ENCODE results near the gene HNRNPA3. TPM values are rescaled to one million over a fixed set of nuclear protein-coding genes. Genes with fewer than 3 reads are reported as not detected.
"Not testable (repeated sequence)": the region's sequence is repeated elsewhere in the genome, so short reads cannot be mapped to it uniquely, and the experiment has no call there.

Gene HNRNPA3
- total RNA-seq, 2 experiments from 2014 or later, result 303 to 311 TPM

DNA sequence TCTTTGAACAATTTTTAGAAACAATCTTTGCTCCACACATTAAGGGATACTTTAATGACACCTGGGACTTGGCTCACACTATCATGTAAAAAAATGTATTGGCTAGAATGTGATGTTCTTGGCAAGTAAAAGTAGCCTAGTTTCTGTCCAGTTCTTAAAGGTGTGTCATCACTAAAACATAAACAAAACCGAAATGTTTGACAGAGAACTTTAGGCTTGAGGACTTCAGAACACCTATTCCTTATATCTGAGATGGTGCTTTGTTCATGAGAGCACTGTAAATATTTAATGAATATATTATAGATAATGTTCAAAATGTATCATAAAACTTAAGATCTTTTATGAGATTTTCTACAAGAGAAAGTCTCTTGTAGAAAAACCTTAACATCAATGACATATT, 19.8 kb upstream of the HNRNPA3 start:
- intact Hi-C loops (cut with micrococcal nuclease), result loop anchor here (2.0 kb wide), 1 partner anchor 26 kb away; no protein-coding TSS in a partner anchor
- DNase-seq, result no peak
- ChIA-PET CTCF (no interaction called here), POLR2A (no interaction called here)
- Mint-ChIP-seq H3K4me1 (ENCODE audit: low read depth) (peaks cover 4% of the 10 kb centered on the region), H3K4me3 (no peak overlapping the region), H3K9me3 (no peaks in the 10 kb centered on the region), H3K27ac (no peak overlapping the region), H3K27me3 (no peaks in the 10 kb centered on the region), H3K36me3 (no peaks in the 10 kb centered on the region)

DNA sequence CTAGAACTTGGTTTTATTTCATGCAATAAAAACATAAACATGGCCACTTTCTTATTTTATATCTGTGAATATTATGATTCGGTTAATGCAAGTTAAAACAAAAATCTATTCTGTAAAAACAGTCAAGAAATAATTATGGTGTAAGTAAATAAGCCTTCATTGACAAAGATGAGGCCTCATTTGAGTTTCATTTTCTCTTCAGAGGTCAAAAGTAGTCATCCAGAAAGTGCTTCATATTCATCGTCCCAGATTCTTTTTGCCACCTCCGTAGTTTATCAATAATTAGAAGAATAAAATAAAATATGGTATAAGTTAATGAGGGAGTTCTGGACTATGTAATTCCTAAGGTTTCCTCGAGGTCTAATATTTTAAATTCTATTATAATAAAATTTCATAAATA, 19.4 kb upstream of the HNRNPA3 start:
- H3K4me3 Mint-ChIP-seq, result no peak overlapping the region
- peaks cover 4% of the 10 kb centered on the region for H3K4me1 Mint-ChIP-seq (ENCODE audit: low read depth)
- H3K27ac Mint-ChIP-seq, result no peak overlapping the region
- POLR2A ChIA-PET, result interaction anchor here (1.4 kb wide), 1 partner anchor 72 kb away, joined by 5 read pairs; the partner anchor contains the start of gene NFE2L2
- DNase-seq, result no peak
- H3K36me3 Mint-ChIP-seq, result no peaks in the 10 kb centered on the region
- CTCF ChIA-PET, result interaction anchor here (0.9 to 3.4 kb wide), 2 partner anchors 28 to 102 kb away, joined by 4 to 25 read pairs; no protein-coding TSS in a partner anchor
- H3K27me3 Mint-ChIP-seq, result no peaks in the 10 kb centered on the region
- H3K9me3 Mint-ChIP-seq, result no peaks in the 10 kb centered on the region
- intact Hi-C loops (cut with micrococcal nuclease), result loop anchor here (2.0 kb wide), 1 partner anchor 26 kb away; no protein-coding TSS in a partner anchor

DNA sequence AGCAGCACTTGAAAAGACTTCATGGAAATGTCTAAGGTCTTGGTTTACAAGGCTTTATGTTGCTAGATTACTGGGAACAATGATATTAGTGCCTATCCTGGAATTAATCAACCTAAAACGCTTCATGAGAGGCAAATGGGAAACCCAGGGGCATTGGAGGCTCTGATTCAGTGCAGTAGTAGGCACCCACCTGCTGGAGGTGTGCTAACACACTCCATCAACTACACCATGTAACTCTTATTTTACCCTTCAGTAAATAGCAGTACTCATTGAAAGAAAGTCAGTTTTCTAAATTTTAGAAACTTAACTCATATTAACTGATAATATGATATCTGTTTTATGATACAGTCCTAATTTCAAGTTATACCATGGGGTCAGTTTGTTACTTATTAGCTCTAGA, 17.4 kb upstream of the HNRNPA3 start:
- ChIA-PET POLR2A (interaction anchor here (0.6 kb wide), 1 partner anchor 557 kb away, joined by 4 read pairs; no protein-coding TSS in a partner anchor), CTCF (interaction anchor here (3.4 kb wide), 1 partner anchor 30 kb away, joined by 25 read pairs; no protein-coding TSS in a partner anchor)
- Mint-ChIP-seq H3K9me3 (no peaks in the 10 kb centered on the region), H3K4me3 (no peak overlapping the region), H3K27ac (no peak overlapping the region), H3K27me3 (no peaks in the 10 kb centered on the region), H3K36me3 (no peaks in the 10 kb centered on the region), H3K4me1 (ENCODE audit: low read depth) (peaks cover 4% of the 10 kb centered on the region)
- DNase-seq, result no peak
- intact Hi-C loops (cut with micrococcal nuclease), result no loop called here

DNA sequence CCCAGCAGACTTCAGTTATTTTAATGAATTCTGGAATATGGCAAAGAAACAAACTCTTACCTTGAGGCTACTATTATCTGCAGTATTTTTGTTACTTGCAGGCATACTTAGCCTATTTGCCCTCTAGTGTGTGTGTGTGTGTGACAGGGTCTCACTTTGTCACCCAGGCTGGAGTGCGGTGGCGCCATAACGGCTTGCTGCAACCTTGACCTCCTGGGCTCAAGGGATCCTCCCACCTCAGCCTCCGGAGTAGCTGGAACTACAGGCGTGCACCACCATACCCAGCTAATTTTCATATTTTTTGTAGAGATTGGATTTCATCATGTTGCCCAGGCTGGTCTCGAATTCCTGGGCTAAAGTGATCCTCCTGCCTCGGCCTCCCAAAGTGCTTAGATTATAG, 12.2 kb upstream of the HNRNPA3 start:
- POLR2A ChIA-PET; H3K27me3 Mint-ChIP-seq; DNase-seq; intact Hi-C loops (cut with micrococcal nuclease); H3K4me3 Mint-ChIP-seq; H3K4me1 Mint-ChIP-seq (ENCODE audit: low read depth); H3K9me3 Mint-ChIP-seq; H3K36me3 Mint-ChIP-seq; H3K27ac Mint-ChIP-seq: not testable (repeated sequence)
- CTCF ChIA-PET, result interaction anchor here (1.4 to 4.4 kb wide), 3 partner anchors 11 to 52 kb away, joined by 4 to 33 read pairs (median 5); no protein-coding TSS in a partner anchor

- H3K27ac Mint-ChIP-seq, result no peak overlapping the region
- no peak for DNase-seq
- H3K27me3 Mint-ChIP-seq, result no peaks in the 10 kb centered on the region
- peaks cover 6% of the 10 kb centered on the region for H3K4me1 Mint-ChIP-seq (ENCODE audit: low read depth)
- no peaks in the 10 kb centered on the region for H3K36me3 Mint-ChIP-seq
- intact Hi-C loops (cut with micrococcal nuclease), result no loop called here
- H3K4me3 Mint-ChIP-seq, result no peak overlapping the region
- no peaks in the 10 kb centered on the region for H3K9me3 Mint-ChIP-seq
- POLR2A ChIA-PET, result interaction anchor here (2.5 kb wide), 1 partner anchor 10 kb away, joined by 6 read pairs; the partner anchor contains the start of gene HNRNPA3
- CTCF ChIA-PET, result interaction anchor here (0.7 to 4.4 kb wide), 4 partner anchors 10 to 93 kb away, joined by 3 to 33 read pairs (median 4); no protein-coding TSS in a partner anchor
These were observed 10.7 kb upstream of the HNRNPA3 start for GRCh38 chr2:177201919-177202346.

DNA sequence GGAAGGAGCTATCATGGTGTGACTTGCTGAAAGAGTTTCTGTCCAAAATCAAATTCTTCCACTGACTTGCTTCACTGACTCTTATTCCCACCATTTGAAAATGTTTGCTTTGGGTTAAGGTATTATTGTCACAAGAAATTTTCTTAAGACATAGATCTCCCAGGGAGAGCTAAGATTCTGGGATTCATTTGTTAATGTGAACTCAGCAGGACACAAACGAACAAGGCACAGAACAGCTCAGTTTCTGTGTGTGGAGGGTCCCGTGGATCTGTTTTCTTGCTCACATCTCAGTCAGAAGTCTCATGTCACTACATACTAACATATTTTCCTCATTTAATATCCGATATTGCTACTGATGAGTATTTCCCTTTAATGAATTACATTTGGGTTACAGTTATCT, 8.2 kb upstream of the HNRNPA3 start:
- ChIA-PET POLR2A (interaction anchor here (1.2 kb wide), 1 partner anchor 13 kb away, joined by 3 read pairs; no protein-coding TSS in a partner anchor), CTCF (interaction anchor here (4.4 kb wide), 1 partner anchor 39 kb away, joined by 33 read pairs; no protein-coding TSS in a partner anchor)
- Mint-ChIP-seq H3K36me3 (peaks cover 4% of the 10 kb centered on the region), H3K4me1 (ENCODE audit: low read depth) (peaks cover 14% of the 10 kb centered on the region), H3K27me3 (no peaks in the 10 kb centered on the region), H3K9me3 (no peaks in the 10 kb centered on the region), H3K27ac (no peak overlapping the region), H3K4me3 (no peak overlapping the region)
- no peak for DNase-seq
- intact Hi-C loops (cut with micrococcal nuclease), result no loop called here

DNA sequence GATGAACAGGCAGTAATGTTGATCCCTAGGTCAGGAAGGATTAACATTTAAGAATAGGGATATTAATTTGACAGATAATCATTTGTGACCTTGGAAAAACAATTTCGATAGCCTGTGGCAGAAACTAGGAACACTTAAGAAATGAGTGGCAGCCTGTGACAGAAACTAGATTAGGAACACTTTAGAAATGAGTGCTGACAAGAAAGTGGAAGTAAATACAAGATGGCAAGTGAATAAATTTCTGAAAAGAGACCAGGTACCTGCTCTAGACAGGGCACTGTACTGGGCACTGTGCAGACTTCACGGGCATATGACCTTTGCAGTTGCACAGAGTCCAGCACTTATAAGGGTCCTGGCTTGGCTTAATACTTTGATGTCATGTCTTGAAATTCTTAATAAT, 5.5 kb upstream of the HNRNPA3 start:
- CTCF ChIA-PET, result no interaction called here
- no peak overlapping the region for H3K4me3 Mint-ChIP-seq
- H3K36me3 Mint-ChIP-seq, result peaks cover 4% of the 10 kb centered on the region
- H3K9me3 Mint-ChIP-seq, result no peaks in the 10 kb centered on the region
- H3K4me1 Mint-ChIP-seq (ENCODE audit: low read depth), result peaks cover 23% of the 10 kb centered on the region
- intact Hi-C loops (cut with micrococcal nuclease), result no loop called here
- H3K27ac Mint-ChIP-seq, result no peak overlapping the region
- H3K27me3 Mint-ChIP-seq, result no peaks in the 10 kb centered on the region
- DNase-seq, result no peak
- POLR2A ChIA-PET, result no interaction called here

- Mint-ChIP-seq H3K9me3 (no peaks in the 10 kb centered on the region), H3K27me3 (no peaks in the 10 kb centered on the region), H3K36me3 (peaks cover 37% of the 10 kb centered on the region), H3K27ac (peak overlapping the region; percentile 100), H3K4me3 (peak overlapping the region; percentile 97), H3K4me1 (ENCODE audit: low read depth) (peaks cover 33% of the 10 kb centered on the region)
- ChIA-PET POLR2A (interaction anchor here (0.6 to 1.7 kb wide), 15 partner anchors 9 to 181 kb away, joined by 3 to 101 read pairs (median 4); partner anchors contain the start of gene NFE2L2), CTCF (interaction anchor here (0.9 to 2.6 kb wide), 7 partner anchors 10 to 85 kb away, joined by 3 to 25 read pairs (median 4); partner anchors contain the start of gene NFE2L2)
- intact Hi-C loops (cut with micrococcal nuclease), result no loop called here
- DNase-seq, result no peak
These were observed 1.4 kb upstream of the HNRNPA3 start for GRCh38 chr2:177211169-177211568.

- H3K9me3 Mint-ChIP-seq, result no peaks in the 10 kb centered on the region
- no peaks in the 10 kb centered on the region for H3K27me3 Mint-ChIP-seq
- no peak for DNase-seq
- intact Hi-C loops (cut with micrococcal nuclease), result loop anchor here (1.0 kb wide), 5 partner anchors 45 to 342 kb away; partner anchors contain the start of gene AGPS
- H3K4me1 Mint-ChIP-seq (ENCODE audit: low read depth), result peaks cover 34% of the 10 kb centered on the region
- POLR2A ChIA-PET, result interaction anchor here (0.6 to 1.7 kb wide), 17 partner anchors 9 to 180 kb away, joined by 3 to 101 read pairs (median 4); partner anchors contain the start of gene NFE2L2
- H3K4me3 Mint-ChIP-seq, result peak overlapping the region; percentile 97
- CTCF ChIA-PET, result interaction anchor here (0.9 to 2.6 kb wide), 5 partner anchors 10 to 85 kb away, joined by 3 to 25 read pairs (median 4); partner anchors contain the start of gene NFE2L2
- H3K27ac Mint-ChIP-seq, result peak overlapping the region; percentile 100
- peaks cover 42% of the 10 kb centered on the region for H3K36me3 Mint-ChIP-seq
These were observed 953 bp upstream of the HNRNPA3 start for GRCh38 chr2:177211576-177212105.

- Mint-ChIP-seq H3K27ac (peak overlapping the region; percentile 100), H3K27me3 (no peaks in the 10 kb centered on the region), H3K4me1 (ENCODE audit: low read depth) (peaks cover 36% of the 10 kb centered on the region), H3K36me3 (peaks cover 49% of the 10 kb centered on the region), H3K4me3 (peak overlapping the region; percentile 97), H3K9me3 (no peaks in the 10 kb centered on the region)
- CTCF ChIA-PET, result interaction anchor here (0.7 to 2.6 kb wide), 5 partner anchors 48 to 179 kb away, joined by 3 to 25 read pairs (median 3); partner anchors contain the start of genes AGPS and NFE2L2
- intact Hi-C loops (cut with micrococcal nuclease), result loop anchor here (1.0 kb wide), 7 partner anchors 11 to 340 kb away; partner anchors contain the start of gene AGPS
- POLR2A ChIA-PET, result interaction anchor here (1.0 to 2.9 kb wide), 14 partner anchors 8 to 52 kb away, joined by 3 to 101 read pairs (median 5); partner anchors contain the start of gene NFE2L2
- peak; percentile 95 for DNase-seq
These were observed 580 bp downstream of the HNRNPA3 start for GRCh38 chr2:177212891-177213856.

DNA sequence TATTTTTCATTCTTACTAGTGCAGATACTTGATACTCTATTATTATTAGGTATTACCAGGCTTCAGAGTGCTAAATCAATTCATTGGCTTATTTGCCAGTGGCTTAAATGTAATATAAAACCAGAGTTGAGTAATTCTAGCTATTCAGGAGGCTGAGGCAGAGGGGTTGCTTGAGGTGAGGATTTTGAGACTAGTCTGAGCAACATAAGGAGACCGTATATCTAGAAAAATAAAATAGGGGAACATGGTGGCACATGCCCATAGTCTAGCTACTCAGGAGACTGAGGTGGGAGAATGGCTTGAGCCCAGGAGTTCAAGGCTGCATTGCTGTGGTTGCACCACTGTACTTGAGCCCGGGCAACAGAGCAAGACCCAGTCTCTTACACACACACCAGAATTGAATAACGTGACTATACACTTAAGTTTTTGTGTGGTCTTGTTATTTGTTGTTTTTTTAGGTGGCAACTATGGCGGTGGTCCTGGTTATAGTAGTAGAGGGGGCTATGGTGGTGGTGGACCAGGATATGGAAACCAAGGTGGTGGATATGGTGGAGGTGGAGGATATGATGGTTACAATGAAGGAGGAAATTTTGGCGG, 4.8 kb downstream of the HNRNPA3 start:
- H3K4me3 Mint-ChIP-seq, result no peak overlapping the region
- no peak for DNase-seq
- CTCF ChIA-PET, result interaction anchor here (0.9 to 1.8 kb wide), 3 partner anchors 21 to 47 kb away, joined by 3 to 8 read pairs (median 3); partner anchors contain the start of gene NFE2L2
- POLR2A ChIA-PET, result interaction anchor here (1.0 kb wide), 2 partner anchors 8 to 46 kb away, joined by 3 read pairs; no protein-coding TSS in a partner anchor
- H3K4me1 Mint-ChIP-seq (ENCODE audit: low read depth), result peaks cover 60% of the 10 kb centered on the region
- intact Hi-C loops (cut with micrococcal nuclease), result no loop called here
- H3K36me3 Mint-ChIP-seq, result peaks cover 79% of the 10 kb centered on the region
- H3K9me3 Mint-ChIP-seq, result no peaks in the 10 kb centered on the region
- no peaks in the 10 kb centered on the region for H3K27me3 Mint-ChIP-seq
- peak overlapping the region; percentile 58 for H3K27ac Mint-ChIP-seq

Measured in activated CD4-positive, alpha-beta memory T cell treated with anti-CD3 and anti-CD28 coated beads for 36 hours (primary cell).